Sigmoid colon (tissue), 4 donors: Measurements from ENCODE around the gene PPP2CA.

Source experiments
- EP300 ChIP-seq, 4 donors: sonication (generic); formaldehyde crosslinking; IDR thresholded peaks; one replicate each; pipeline ENCODE4 v1.6.1; 2017; ENCODE audit warnings: antibody characterized with exemption in 4 of 4
- POLR2A ChIP-seq, 2 donors: fragments of 450-650 bp; IDR thresholded peaks; one replicate each; pipeline ENCODE4 v1.6.1; 2016; ENCODE audit warnings: antibody characterized with exemption in 2 of 2, mild to moderate bottlenecking in 2 of 2, moderate library complexity in 2 of 2
- TF ChIP-seq, protein P1 (sequence below), 4 experiments: fragments of 450-650 bp in 3 of 4; fragments of 200-600 bp in 1 of 4; IDR thresholded peaks; one replicate each; pipeline ENCODE4 v1.5.1; 2016 to 2019; ENCODE audit warnings: antibody characterized with exemption in 4 of 4, mild to moderate bottlenecking in 3 of 4, moderate library complexity in 2 of 4

DNA sequence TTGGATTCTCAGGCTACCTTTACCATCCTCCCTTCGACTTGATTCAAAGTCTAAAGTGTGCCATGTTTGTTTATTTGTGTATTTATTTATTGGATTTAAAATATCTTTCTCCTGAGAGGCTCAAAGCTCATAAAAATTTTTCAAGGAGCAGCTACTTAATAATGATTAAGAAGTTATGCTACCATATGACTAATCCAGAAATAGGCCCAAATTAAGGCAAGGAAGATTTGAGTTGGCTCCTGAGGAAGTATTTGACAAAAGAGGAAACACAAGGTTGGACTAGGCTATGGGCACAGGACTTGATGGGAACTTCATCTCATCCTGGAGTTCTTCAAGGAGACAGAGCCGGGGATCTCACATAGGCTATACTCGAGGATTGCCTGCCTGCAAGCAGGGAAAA is 22.4 kb upstream of the PPP2CA start:
- TF ChIP-seq, protein P1, sequence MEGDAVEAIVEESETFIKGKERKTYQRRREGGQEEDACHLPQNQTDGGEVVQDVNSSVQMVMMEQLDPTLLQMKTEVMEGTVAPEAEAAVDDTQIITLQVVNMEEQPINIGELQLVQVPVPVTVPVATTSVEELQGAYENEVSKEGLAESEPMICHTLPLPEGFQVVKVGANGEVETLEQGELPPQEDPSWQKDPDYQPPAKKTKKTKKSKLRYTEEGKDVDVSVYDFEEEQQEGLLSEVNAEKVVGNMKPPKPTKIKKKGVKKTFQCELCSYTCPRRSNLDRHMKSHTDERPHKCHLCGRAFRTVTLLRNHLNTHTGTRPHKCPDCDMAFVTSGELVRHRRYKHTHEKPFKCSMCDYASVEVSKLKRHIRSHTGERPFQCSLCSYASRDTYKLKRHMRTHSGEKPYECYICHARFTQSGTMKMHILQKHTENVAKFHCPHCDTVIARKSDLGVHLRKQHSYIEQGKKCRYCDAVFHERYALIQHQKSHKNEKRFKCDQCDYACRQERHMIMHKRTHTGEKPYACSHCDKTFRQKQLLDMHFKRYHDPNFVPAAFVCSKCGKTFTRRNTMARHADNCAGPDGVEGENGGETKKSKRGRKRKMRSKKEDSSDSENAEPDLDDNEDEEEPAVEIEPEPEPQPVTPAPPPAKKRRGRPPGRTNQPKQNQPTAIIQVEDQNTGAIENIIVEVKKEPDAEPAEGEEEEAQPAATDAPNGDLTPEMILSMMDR (IDR thresholded peaks at IDR 0.05) = no peak
- TF ChIP-seq POLR2A (IDR thresholded peaks at IDR 0.05) (no peak), EP300 (IDR thresholded peaks at IDR 0.05) (no peak)
